ENCODE results near the gene CEP152. TPM values are rescaled to one million over a fixed set of nuclear protein-coding genes. Genes with fewer than 3 reads are reported as not detected.

Gene CEP152
- total RNA-seq, 1 donor from 2014 or later: 191 TPM

DNA sequence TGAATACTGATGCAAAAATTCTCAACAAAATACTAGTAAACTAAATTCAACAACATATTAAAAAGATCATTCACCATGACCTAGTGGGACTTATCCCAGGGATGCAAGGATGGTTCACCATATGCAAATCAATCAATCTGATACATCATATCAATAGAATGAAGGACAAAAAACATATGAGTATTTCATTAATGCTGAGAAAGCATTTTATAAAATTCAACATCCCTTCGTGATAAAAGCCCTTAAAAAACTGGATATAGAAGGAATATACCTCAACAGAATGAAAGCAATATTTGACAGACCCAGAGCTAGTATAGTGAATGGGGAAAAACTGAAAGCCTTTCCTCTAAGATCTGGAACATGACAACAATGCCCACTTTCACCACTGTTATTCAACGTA lies 122.4 kb downstream of the CEP152 start:
- TF ChIP-seq EZH2phosphoT487 (IDR thresholded peaks at IDR 0.05) (no peak), CTCF (IDR thresholded peaks at IDR 0.05) (no peak), EZH2 (IDR thresholded peaks at IDR 0.05) (no peak)
- no peak for DNase-seq (ENCODE audit: low spot score)
- H4K20me1 ChIP-seq (ENCODE audit: low read depth): no peaks in the 10 kb centered on the region
- no peak overlapping the region for H3K4me2 ChIP-seq
- H3K4me3 ChIP-seq: no peak overlapping the region
- no peak overlapping the region for H3K9ac ChIP-seq
- H3K36me3 Mint-ChIP-seq: no peaks in the 10 kb centered on the region
- no peak overlapping the region for H2AFZ ChIP-seq (replicated peaks)
- H3K27me3 ChIP-seq: no peaks in the 10 kb centered on the region
- no peak overlapping the region for H3K27ac Mint-ChIP-seq
- no peak overlapping the region for H3K4me3 Mint-ChIP-seq
- no peaks in the 10 kb centered on the region for H3K9me3 Mint-ChIP-seq
- no peaks in the 10 kb centered on the region for H3K27me3 Mint-ChIP-seq (ENCODE audit: insufficient read depth, low read depth)
- H3K4me1 Mint-ChIP-seq: no peaks in the 10 kb centered on the region
- no peaks in the 10 kb centered on the region for H3K9me3 ChIP-seq (ENCODE audit: low read depth)
- H3K27ac ChIP-seq: no peak overlapping the region
- no peaks in the 10 kb centered on the region for H3F3A ChIP-seq (ENCODE audit: low read depth)
- no peaks in the 10 kb centered on the region for H3K36me3 ChIP-seq
- H3K79me2 ChIP-seq (ENCODE audit: low read depth): no peaks in the 10 kb centered on the region
- H3K4me1 ChIP-seq: no peaks in the 10 kb centered on the region

Other genes starting within 250 kb of the CEP152 start
- gene FBN1, start 165.4 kb downstream of the CEP152 start, total RNA-seq (ENCODE audit: low replicate concordance): 63.1 and 78.8 TPM in 2 replicates
- gene EID1, start 67.1 kb upstream of the CEP152 start, total RNA-seq (ENCODE audit: low replicate concordance): 205 and 292 TPM in 2 replicates
- gene SHC4, start 152.8 kb upstream of the CEP152 start, total RNA-seq (ENCODE audit: low replicate concordance): 1.9 and 2.2 TPM in 2 replicates
- 30.3 and 44.0 TPM in 2 replicates for gene SECISBP2L, start 235.4 kb upstream of the CEP152 start, total RNA-seq (ENCODE audit: low replicate concordance)

Measured in neural progenitor cell (in vitro differentiated cells).